ENCODE results near the gene GPATCH2L. TPM values are rescaled to one million over a fixed set of nuclear protein-coding genes. Genes with fewer than 3 reads are reported as not detected.

Gene GPATCH2L
- total and polyA plus RNA-seq, 9 donors = 11.6 to 29.4 (median 18.3) TPM

DNA sequence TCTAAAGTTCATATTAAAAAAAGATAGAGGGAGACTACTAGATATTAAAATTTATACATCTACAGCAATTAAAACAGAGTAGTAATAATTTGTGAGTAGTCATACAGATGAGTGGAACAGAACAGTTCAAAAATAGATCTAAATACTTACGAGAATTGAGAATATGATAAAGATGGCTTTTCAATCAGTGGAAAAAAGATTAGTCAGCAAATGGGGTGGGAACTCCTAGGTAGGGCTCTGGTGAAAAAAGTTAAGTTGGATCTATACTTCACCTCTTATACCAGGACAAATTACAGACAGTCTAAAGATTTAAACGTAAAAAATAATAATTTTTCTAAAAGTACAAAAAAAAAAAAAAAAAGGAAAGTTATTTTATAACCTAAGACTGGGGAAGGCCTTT, 66.9 kb downstream of the GPATCH2L start:
- no peak overlapping the region for H3K4me3 ChIP-seq (ENCODE audit: low read length)
- no peaks in the 10 kb centered on the region for H3K9me3 ChIP-seq (replicated peaks; ENCODE audit: control insufficient read depth, low read depth, low read length)
- no peaks in the 10 kb centered on the region for H3K4me1 ChIP-seq (ENCODE audit: control insufficient read depth, insufficient read depth, low read length)
- H3K27ac ChIP-seq (ENCODE audit: low read length) = no peak overlapping the region
- no peak for DNase-seq
- H3K27me3 ChIP-seq (ENCODE audit: control insufficient read depth, insufficient read depth, low read length) = no peaks in the 10 kb centered on the region
- H3K36me3 ChIP-seq (ENCODE audit: control insufficient read depth, insufficient read depth, low read length) = no peaks in the 10 kb centered on the region
- no CpG with 5 or more reads among the region's 2 CpGs for WGBS (ENCODE audit: insufficient coverage)

DNA sequence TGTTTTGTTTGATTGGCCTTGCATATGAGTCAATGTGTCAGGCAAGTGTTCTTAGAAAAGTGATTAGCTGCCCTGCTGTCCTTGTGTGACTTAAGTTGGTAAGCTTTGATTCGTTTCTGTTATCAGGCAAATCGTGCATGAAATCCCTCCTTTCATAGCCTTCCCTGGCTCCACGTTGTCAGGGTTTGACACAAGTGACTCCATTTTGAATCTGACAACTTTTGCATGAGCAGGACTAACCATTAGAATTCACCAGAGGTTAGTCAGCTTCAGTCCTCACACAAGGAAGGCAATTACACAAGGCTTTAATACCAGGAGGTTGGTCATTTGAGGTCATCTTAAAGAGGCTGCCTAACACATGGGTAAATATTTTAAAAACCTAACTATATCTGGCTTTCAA, 68.2 kb downstream of the GPATCH2L start:
- 95% methylated on average over 2 of the region's 3 CpGs for WGBS (ENCODE audit: insufficient coverage)
- no peaks in the 10 kb centered on the region for H3K4me1 ChIP-seq (ENCODE audit: control insufficient read depth, insufficient read depth, low read length)

DNA sequence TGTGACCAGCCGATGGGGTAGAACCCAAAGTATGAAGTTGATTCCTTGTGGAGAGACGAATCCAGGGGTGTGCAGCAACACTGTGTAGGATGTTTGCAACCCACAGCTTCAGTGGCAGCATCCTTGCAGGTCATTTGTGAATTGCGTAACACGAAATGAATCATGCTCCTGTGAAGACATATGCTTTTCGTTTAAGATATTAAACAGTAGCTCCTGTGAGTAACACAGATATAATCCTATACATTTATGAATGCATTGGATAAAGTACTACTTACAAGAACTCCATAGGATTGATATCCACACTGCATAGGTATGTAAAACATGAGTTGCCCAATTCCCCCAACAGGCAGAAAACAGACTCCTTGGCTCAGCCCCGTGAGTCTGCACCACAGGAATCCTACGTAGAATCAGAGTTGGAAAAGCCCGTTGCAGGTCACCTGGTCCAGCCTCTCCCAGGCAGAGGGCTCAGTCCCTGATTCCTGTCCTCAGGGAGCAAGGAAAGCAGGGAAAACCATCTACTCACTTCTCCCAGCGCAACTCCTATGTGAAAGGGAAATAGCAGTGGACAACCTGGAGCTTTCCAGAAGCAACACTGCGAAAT, 75.8 kb downstream of the GPATCH2L start:
- DNase-seq = no peak
- no peak overlapping the region for H3K27ac ChIP-seq (ENCODE audit: low read length)

More for the DNA sequence above, 68.2 kb downstream of the GPATCH2L start:
- no peak for DNase-seq
- Histone ChIP-seq H3K27me3 (ENCODE audit: control insufficient read depth, insufficient read depth, low read length) (no peaks in the 10 kb centered on the region), H3K4me3 (ENCODE audit: low read length) (no peak overlapping the region), H3K36me3 (ENCODE audit: control insufficient read depth, insufficient read depth, low read length) (no peaks in the 10 kb centered on the region), H3K27ac (ENCODE audit: low read length) (no peak overlapping the region), H3K9me3 (replicated peaks; ENCODE audit: control insufficient read depth, low read depth, low read length) (no peaks in the 10 kb centered on the region)

DNA sequence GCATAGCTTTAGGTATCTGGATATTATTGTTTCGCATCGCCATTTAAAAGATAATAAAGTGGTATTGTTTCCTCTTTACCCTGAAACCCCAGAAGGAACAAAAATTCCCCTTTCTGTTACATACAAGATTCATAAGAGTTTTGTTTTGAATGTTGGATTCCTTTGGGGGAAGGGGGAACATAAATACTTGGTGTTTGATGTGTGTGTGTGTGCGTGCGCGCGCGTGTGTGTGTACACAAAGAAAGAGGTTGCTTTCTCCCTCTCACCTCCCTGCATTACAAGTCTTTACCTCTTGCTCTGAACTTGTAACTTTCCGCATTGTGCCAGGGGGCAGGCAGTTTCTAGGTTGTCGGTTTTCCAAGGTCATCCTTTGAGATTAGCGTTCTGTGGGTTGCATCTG, 76.4 kb downstream of the GPATCH2L start:
- Histone ChIP-seq H3K9me3 (replicated peaks; ENCODE audit: control insufficient read depth, low read depth, low read length) (no peaks in the 10 kb centered on the region), H3K4me3 (ENCODE audit: low read length) (no peak overlapping the region), H3K36me3 (ENCODE audit: control insufficient read depth, insufficient read depth, low read length) (no peaks in the 10 kb centered on the region), H3K27me3 (ENCODE audit: control insufficient read depth, insufficient read depth, low read length) (peaks cover 4% of the 10 kb centered on the region), H3K4me1 (ENCODE audit: control insufficient read depth, insufficient read depth, low read length) (no peaks in the 10 kb centered on the region), H3K27ac (ENCODE audit: low read length) (no peak overlapping the region)
- DNase-seq = no peak
- 85% methylated on average over 2 of the region's 10 CpGs for WGBS (ENCODE audit: insufficient coverage)

More for the DNA sequence above, 75.8 kb downstream of the GPATCH2L start:
- H3K4me1 ChIP-seq (ENCODE audit: control insufficient read depth, insufficient read depth, low read length) = no peaks in the 10 kb centered on the region
- H3K36me3 ChIP-seq (ENCODE audit: control insufficient read depth, insufficient read depth, low read length) = no peaks in the 10 kb centered on the region
- H3K4me3 ChIP-seq (ENCODE audit: low read length) = no peak overlapping the region
- WGBS (ENCODE audit: insufficient coverage) = 82% methylated on average over 5 of the region's 10 CpGs
- no peaks in the 10 kb centered on the region for H3K9me3 ChIP-seq (replicated peaks; ENCODE audit: control insufficient read depth, low read depth, low read length)
- peaks cover 4% of the 10 kb centered on the region for H3K27me3 ChIP-seq (ENCODE audit: control insufficient read depth, insufficient read depth, low read length)

DNA sequence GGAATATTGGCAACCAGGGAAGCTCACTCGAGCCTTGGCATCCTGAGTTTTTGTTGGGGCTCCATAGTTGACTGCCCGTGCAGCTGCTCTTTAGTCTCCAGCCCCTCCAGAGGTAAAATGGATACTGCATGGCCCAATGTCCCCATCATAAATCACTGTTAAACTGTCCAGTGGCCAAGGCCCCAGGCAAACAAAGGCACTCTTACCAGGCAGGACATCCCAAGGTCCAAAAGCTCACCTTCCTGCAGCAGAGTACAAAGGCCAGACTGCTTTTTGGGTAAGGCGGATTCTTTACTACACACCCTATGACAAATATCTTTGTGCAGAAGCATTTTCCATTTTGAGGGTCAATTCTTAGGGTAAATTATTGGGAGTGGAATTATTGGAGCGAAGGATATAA, 81.1 kb downstream of the GPATCH2L start:
- H3K27me3 ChIP-seq (ENCODE audit: control insufficient read depth, insufficient read depth, low read length) = peaks cover 3% of the 10 kb centered on the region
- no peaks in the 10 kb centered on the region for H3K36me3 ChIP-seq (ENCODE audit: control insufficient read depth, insufficient read depth, low read length)
- DNase-seq = no peak
- no peaks in the 10 kb centered on the region for H3K4me1 ChIP-seq (ENCODE audit: control insufficient read depth, insufficient read depth, low read length)
- H3K4me3 ChIP-seq (ENCODE audit: low read length) = no peak overlapping the region
- peaks cover 3% of the 10 kb centered on the region for H3K9me3 ChIP-seq (replicated peaks; ENCODE audit: control insufficient read depth, low read depth, low read length)
- 33% methylated on average over 2 of the region's 4 CpGs for WGBS (ENCODE audit: insufficient coverage)
- H3K27ac ChIP-seq (ENCODE audit: low read length) = no peak overlapping the region

DNA sequence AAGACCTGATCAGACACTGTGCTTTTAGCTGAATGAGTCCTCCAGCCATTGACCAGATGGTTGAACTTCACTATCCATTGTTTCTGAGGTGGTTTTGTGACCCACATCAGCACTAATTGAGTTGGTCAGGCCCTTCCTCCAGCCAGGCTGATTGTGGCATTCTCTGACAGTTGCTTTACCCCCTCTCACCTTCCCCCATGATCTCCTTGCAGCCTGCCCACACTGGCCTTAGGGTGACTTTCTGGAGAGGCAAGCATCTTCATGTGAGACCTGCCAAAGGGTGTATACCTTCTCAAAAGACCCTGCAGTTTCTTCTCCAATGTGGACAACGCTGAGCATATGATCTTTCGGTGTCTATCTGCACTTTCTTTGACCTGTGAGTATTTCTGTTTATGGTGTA, 83.9 kb downstream of the GPATCH2L start:
- no peak for DNase-seq
- Histone ChIP-seq H3K27ac (ENCODE audit: low read length) (no peak overlapping the region), H3K4me1 (ENCODE audit: control insufficient read depth, insufficient read depth, low read length) (no peaks in the 10 kb centered on the region), H3K27me3 (ENCODE audit: control insufficient read depth, insufficient read depth, low read length) (no peaks in the 10 kb centered on the region), H3K4me3 (ENCODE audit: low read length) (no peak overlapping the region), H3K36me3 (ENCODE audit: control insufficient read depth, insufficient read depth, low read length) (no peaks in the 10 kb centered on the region), H3K9me3 (replicated peaks; ENCODE audit: control insufficient read depth, low read depth, low read length) (peaks cover 3% of the 10 kb centered on the region)
- whole genome bisulfite sequencing (ENCODE audit: insufficient coverage) = no CpG with 5 or more reads among the region's 2 CpGs

DNA sequence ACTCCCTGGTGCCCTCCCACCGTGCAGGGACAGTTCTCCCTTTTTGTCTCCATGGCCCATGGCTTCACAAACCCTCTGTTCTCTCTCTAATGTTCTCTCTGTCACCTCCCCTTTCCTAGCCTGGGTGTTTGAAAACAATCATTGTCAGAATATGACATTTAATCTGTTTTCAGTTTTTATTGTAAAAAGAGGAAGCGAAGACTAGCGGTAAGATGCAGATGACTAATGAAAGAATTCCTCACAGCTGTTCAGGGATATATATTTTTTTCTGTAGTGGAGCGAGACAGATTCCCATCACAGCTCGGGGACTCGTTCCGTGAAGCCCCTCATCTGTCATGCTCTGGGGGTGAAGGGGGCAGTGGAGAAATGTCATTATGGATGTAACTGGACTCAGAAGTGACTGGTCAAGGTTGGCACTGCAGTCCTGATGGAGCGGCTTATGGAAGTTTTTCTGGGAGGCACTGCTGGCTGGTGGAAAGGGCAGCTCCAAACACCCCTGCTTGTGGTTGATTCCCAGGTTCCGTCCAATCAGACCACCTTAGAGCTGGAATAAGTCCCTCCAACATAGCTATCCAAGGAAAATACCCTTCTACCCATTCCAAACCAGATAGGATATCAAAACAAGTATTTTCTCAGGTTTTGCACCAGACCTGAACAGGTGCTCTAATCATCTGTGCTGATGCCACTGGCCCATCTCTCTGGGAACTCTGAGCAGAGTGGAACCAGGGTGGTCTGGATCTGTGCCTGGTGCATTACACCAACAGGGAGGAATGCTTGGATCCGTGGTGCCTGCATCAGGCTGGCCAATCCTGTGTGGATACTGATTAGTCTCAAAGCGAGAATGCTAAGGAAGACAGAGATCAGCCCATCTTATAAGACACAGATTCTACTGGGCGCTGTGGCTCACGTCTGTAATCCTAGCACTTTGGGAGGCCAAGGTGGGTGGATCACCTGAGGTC, 84.7 kb downstream of the GPATCH2L start:
- no peaks in the 10 kb centered on the region for H3K36me3 ChIP-seq (ENCODE audit: control insufficient read depth, insufficient read depth, low read length)
- DNase-seq = peak; percentile 19
- peaks cover 5% of the 10 kb centered on the region for H3K9me3 ChIP-seq (replicated peaks; ENCODE audit: control insufficient read depth, low read depth, low read length)
- no peak overlapping the region for H3K4me3 ChIP-seq (ENCODE audit: low read length)
- H3K27ac ChIP-seq (ENCODE audit: low read length) = no peak overlapping the region
- no peaks in the 10 kb centered on the region for H3K27me3 ChIP-seq (ENCODE audit: control insufficient read depth, insufficient read depth, low read length)
- H3K4me1 ChIP-seq (ENCODE audit: control insufficient read depth, insufficient read depth, low read length) = no peaks in the 10 kb centered on the region
- 76% methylated on average over 3 of the region's 13 CpGs for WGBS (ENCODE audit: insufficient coverage)

DNA sequence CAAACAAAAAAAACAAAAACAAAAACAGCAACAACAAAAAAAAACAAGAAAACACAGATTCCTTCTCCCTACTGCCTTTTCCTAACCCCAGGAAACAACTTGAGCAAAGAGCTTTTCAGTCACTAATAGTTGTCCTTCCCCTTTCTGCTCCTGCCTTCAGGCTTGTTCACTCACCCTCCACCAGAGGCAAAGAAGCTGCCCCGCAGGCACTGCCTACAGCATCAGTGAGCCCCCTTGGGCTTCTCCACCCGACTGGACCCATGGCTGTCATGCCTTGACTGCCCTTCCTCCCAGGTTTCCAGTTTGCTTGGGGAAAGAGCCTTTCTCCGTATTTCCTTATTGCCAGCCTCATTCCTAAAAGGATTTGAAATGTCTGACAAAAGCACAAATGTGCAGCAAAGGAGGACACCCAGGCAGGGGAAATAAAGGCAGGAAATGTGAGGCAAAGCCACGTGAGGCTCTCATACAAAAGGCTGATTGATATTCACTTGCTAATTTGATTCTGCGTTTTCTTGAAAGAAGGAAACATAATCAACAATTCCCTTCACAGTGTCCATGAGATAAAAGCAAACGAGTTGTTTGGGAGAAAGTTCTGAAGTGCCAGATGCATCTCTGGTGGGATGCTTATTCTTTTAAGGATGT, 85.7 kb downstream of the GPATCH2L start:
- no peak for DNase-seq
- peaks cover 5% of the 10 kb centered on the region for H3K9me3 ChIP-seq (replicated peaks; ENCODE audit: control insufficient read depth, low read depth, low read length)
- H3K27ac ChIP-seq (ENCODE audit: low read length) = no peak overlapping the region
- H3K27me3 ChIP-seq (ENCODE audit: control insufficient read depth, insufficient read depth, low read length) = no peaks in the 10 kb centered on the region
- 43% methylated on average over 2 of the region's 6 CpGs for WGBS (ENCODE audit: insufficient coverage)
- H3K4me3 ChIP-seq (ENCODE audit: low read length) = no peak overlapping the region
- H3K36me3 ChIP-seq (ENCODE audit: control insufficient read depth, insufficient read depth, low read length) = no peaks in the 10 kb centered on the region
- no peaks in the 10 kb centered on the region for H3K4me1 ChIP-seq (ENCODE audit: control insufficient read depth, insufficient read depth, low read length)

DNA sequence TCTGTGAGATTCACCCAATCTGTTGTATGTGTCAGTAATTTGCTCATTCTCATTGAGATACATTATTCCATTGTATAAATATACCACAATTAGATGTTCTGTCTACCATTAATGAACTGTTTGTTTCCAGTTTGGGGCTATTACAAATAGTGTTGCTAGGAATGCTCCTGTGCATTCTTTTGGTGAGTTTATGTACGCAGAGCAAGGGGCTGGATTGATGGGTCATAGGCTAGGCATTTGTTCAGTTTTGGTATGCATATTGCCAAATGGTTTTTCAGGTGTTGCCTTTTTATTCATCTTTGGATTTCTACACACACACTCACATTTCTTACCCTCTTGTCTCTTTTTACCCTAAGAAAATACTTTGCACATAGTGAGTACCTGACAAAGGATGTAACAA, 93.4 kb downstream of the GPATCH2L start:
- Histone ChIP-seq H3K27ac (ENCODE audit: low read length) (no peak overlapping the region), H3K36me3 (ENCODE audit: control insufficient read depth, insufficient read depth, low read length) (no peaks in the 10 kb centered on the region), H3K4me1 (ENCODE audit: control insufficient read depth, insufficient read depth, low read length) (no peaks in the 10 kb centered on the region), H3K27me3 (ENCODE audit: control insufficient read depth, insufficient read depth, low read length) (peaks cover 2% of the 10 kb centered on the region), H3K9me3 (replicated peaks; ENCODE audit: control insufficient read depth, low read depth, low read length) (peaks cover 2% of the 10 kb centered on the region), H3K4me3 (ENCODE audit: low read length) (no peak overlapping the region)
- no peak for DNase-seq
- no CpG with 5 or more reads among the region's 1 CpG for WGBS (ENCODE audit: insufficient coverage)

DNA sequence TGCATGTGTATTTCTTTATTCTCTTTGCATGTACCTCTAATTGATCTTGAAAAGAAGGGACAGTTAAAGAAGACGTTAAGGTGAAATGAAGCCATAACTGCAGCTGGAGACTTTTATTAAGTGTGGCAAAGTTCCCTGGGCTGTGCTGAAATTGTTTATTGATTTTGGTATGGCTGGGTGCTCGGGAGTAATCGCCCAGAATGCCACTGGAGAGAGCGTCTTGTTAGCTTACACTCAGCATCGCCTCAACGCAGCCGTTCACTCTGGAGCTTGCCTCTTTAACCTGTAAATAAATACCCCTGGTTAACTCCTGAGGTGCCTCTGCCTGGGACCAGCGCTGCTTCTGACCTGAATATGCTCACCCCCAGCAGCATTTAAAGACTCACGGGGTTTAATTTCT, 98.6 kb downstream of the GPATCH2L start:
- H3K9me3 ChIP-seq (replicated peaks; ENCODE audit: control insufficient read depth, low read depth, low read length) = no peaks in the 10 kb centered on the region
- H3K4me3 ChIP-seq (ENCODE audit: low read length) = no peak overlapping the region
- DNase-seq = no peak
- peaks cover 7% of the 10 kb centered on the region for H3K27me3 ChIP-seq (ENCODE audit: control insufficient read depth, insufficient read depth, low read length)
- H3K36me3 ChIP-seq (ENCODE audit: control insufficient read depth, insufficient read depth, low read length) = no peaks in the 10 kb centered on the region
- H3K4me1 ChIP-seq (ENCODE audit: control insufficient read depth, insufficient read depth, low read length) = no peaks in the 10 kb centered on the region
- 13% methylated on average over 6 of the region's 9 CpGs for WGBS (ENCODE audit: insufficient coverage)
- no peak overlapping the region for H3K27ac ChIP-seq (ENCODE audit: low read length)
